ENCODE measurements around the gene DTNB. TPM values are rescaled to one million over a fixed set of nuclear protein-coding genes. Genes with fewer than 3 reads are reported as not detected.
"Not testable (repeated sequence)": the region's sequence is repeated elsewhere in the genome, so short reads cannot be mapped to it uniquely, and the experiment has no call there.

DTNB gene
- total RNA-seq, 1 donor from 2014 or later = 26.2 TPM

DNA sequence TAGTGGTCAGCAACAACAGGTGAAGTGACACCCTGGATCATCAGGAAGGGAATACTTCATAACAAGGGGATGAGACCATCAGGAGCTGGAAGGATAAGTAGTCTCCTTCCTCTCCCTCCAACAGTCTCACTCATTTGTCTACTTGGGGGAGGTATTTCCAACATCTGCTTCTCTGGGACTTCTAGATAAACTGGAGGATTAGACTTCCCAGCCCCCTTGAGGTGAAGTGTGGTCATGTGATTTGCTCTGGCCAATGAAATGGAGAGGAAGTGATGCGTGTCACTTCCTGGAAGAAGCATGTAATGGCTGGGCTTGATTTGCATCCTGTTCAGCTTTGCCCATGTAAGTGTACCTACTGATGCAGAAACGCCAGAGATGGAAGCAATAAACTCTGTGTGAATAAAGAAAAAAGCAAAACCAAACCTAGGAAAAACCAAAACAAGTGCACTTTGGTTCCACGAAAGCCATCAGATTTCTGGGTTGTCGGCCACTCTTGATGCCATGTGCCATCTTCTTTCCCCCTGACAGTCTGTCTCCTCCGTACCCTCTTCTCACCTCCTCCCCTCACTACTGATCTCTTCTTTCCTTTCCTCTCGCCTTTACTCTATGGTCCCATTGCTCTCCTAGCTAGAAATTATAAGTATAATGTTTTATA lies 255.5 kb downstream of the DTNB start:
- DNase-seq (ENCODE audit: low spot score) (no peak), ATAC-seq (no peak)
- intact Hi-C loops (cut with DNase I) = no loop called here

GRCh38 chr2:25416674-25417073 lies 256.7 kb downstream of the DTNB start:
- ATAC-seq (no peak), DNase-seq (ENCODE audit: low spot score) (no peak)
- intact Hi-C loops (cut with DNase I) = no loop called here

DNA sequence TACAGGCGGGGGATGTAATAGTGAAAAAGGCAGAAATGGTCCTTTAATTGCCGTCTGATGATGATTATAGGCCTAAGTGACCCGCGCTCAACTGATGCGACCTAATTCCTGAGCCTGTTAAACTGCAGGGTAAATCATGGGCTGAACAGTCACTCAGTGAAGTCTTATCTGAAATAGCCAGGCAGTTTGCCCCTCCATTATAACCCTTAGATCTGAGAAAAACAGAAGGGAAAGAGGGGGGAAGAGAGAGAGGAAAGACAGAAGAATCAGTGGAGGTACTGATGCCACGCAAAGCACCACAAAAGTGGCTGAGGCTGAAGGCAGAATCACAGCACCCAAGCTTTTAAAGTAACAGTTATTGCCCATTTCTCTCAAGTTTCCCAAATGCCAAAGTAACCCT lies 258.6 kb downstream of the DTNB start:
- ATAC-seq (no peak), DNase-seq (ENCODE audit: low spot score) (no peak)
- intact Hi-C loops (cut with DNase I) = no loop called here

- intact Hi-C loops (cut with DNase I); DNase-seq (ENCODE audit: low spot score); ATAC-seq: not testable (repeated sequence)
These were observed 260.0 kb downstream of the DTNB start for GRCh38 chr2:25413409-25413808.

- intact Hi-C loops (cut with DNase I) = no loop called here
- ATAC-seq (no peak), DNase-seq (ENCODE audit: low spot score) (no peak)
These were observed 261.6 kb downstream of the DTNB start for GRCh38 chr2:25411753-25412152.

DNA sequence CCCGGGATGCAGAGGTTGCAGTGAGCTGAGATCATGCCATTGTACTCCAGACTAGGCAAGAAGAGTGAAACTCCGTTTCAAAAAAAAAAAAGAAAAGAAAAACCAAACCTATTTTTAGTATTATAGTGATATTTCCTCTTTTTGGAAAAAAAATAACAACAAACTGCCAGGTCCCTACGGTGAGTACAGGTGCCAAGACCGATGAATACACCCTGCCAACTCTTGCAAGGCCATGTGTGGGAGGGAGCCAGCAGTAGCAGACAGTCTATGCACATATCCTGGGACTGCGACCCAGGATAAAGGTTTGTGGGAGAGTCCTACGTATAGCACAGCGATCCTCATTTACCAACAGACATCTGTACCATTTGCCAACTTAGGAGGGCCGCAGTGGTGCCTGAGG lies 262.1 kb downstream of the DTNB start:
- ATAC-seq = peak; percentile 36
- intact Hi-C loops (cut with DNase I) = no loop called here
- DNase-seq (ENCODE audit: low spot score) = no peak

DNA sequence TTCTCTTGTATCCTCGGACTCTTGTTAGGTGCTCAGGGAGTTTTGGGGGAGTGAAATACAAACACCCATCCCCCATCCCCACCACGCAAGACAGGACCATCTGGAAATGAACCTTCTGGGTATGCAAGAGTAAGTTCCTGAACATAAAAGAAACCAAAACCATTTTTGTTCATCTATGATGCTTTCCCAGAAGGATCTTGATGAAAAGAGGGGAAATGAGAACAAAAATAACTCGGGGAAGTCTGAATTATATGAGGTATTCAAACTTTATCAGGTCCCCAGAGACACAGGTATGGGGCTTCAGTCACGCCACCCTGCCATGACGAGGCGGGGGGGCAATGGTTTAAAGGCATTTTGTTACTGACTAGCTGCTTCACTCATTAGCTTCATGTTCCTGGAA lies 263.0 kb downstream of the DTNB start:
- DNase-seq (ENCODE audit: low spot score) (no peak), ATAC-seq (no peak)
- intact Hi-C loops (cut with DNase I) = no loop called here

DNA sequence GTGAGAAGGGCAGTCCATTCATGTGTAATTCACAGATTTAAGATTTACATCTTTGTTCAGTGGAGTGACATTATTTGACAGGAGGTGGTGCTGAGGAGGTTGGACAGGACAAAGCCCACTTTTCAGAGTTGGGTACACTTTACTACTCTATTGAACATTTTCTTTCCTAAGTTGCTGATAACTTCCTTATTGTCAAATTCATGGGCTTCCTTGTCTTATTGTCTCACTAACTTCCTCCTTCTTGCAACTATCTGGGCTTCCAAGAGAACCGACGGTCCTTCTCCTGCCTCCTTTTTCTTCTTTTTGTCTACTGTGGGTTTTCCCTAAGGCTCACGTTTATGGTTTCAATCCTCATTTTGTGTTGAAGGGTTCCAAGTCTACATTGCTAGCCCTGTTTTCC lies 263.9 kb downstream of the DTNB start:
- DNase-seq (ENCODE audit: low spot score) (no peak), ATAC-seq (no peak)
- intact Hi-C loops (cut with DNase I) = no loop called here

DNA sequence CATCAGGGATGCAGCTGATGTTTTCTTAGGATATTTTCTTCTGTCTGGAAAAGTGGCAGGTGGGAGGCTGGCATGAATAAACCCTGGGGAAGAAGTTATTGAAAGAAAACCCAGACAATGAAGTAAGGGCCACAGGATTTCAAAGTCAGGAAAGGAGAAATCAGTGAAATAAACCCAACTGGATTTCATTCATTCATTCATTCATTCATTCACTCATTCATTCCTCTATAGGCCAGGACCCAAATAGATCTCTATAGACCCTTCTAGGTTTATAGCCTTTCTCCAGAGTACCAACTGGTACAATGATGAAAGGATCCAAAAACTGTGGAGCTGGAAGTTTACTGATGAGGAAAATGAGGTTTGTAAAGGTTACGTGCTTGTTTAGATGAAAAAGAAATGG lies 264.3 kb downstream of the DTNB start:
- intact Hi-C loops (cut with DNase I) = no loop called here
- no peak for ATAC-seq
- no peak for DNase-seq (ENCODE audit: low spot score)

GRCh38 chr2:25405611-25406295 lies 267.6 kb downstream of the DTNB start:
- no peak for DNase-seq (ENCODE audit: low spot score)
- ATAC-seq = no peak
- intact Hi-C loops (cut with DNase I) = no loop called here

GRCh38 chr2:25403120-25403760 lies 270.1 kb downstream of the DTNB start:
- ATAC-seq; DNase-seq (ENCODE audit: low spot score); intact Hi-C loops (cut with DNase I): not testable (repeated sequence)

- ATAC-seq (no peak), DNase-seq (ENCODE audit: low spot score) (no peak)
- intact Hi-C loops (cut with DNase I) = no loop called here
These were observed 270.9 kb downstream of the DTNB start for GRCh38 chr2:25402477-25402876.

GRCh38 chr2:25401307-25402026 lies 271.9 kb downstream of the DTNB start:
- DNase-seq (ENCODE audit: low spot score) (no peak), ATAC-seq (no peak)
- intact Hi-C loops (cut with DNase I) = no loop called here

- ATAC-seq (no peak), DNase-seq (ENCODE audit: low spot score) (no peak)
- intact Hi-C loops (cut with DNase I) = no loop called here
These were observed 272.7 kb downstream of the DTNB start for GRCh38 chr2:25400576-25401216.

DNA sequence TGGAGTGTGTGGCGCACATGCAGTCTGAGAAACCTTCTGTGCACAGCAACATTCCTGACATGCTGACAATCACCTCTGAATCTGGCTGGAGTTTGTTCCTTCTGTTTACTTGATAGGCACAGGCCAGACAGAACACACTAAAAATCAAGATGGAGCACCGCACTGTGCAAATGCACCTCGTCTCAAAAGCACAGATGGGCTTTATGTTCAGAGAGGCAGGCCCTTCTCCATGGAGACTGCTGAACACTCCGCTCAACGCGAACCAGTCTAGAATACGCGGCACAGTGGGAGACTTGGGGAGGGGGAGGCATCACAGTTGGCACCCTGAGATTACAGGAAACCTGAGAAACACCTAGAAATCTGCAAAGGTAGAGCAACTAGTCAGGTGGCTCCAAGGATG lies 273.2 kb downstream of the DTNB start:
- DNase-seq (ENCODE audit: low spot score) (no peak), ATAC-seq (no peak)
- intact Hi-C loops (cut with DNase I) = no loop called here

GRCh38 chr2:25398534-25398933 lies 274.8 kb downstream of the DTNB start:
- DNase-seq (ENCODE audit: low spot score) (no peak), ATAC-seq (no peak)
- intact Hi-C loops (cut with DNase I) = no loop called here

DNA sequence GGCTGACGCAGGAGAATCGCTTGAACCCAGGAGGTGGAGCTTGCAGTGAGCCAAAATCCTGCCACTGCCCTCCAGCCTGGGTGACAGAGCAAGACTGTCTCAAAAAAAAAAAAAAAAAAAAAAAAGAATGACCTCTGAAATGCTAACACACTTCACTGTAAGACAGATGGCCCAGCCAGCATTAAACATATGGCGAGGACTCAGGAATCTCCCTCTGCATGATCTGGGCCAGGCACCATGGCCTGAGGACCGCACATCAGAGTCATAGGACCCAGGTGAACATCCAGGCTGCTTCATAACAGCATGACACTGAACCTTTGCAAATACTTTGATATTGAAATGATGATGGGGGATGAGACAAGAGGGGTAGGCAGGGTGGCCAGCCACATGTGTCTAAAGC lies 275.6 kb downstream of the DTNB start:
- ATAC-seq (no peak), DNase-seq (ENCODE audit: low spot score) (no peak)
- intact Hi-C loops (cut with DNase I) = no loop called here

DNA sequence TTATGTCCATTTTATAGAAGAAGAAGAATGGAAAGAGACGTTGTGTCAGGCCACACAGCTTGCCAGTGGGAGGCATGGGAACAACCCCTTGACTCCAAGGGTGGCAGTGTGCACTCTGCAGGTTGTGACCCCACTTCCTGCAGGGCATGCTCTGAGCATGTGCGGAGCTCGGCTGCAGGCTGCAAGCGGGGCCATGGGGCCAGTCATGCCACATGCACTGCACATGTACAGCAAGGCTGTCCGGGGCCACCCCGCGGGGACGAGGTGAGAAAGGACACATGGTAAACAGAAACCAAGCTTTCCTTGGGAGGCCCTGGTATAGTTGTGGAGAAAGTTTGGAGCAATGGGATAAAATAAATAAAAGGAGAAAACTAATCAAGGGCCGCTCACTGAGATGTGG lies 284.2 kb downstream of the DTNB start:
- no peak for ATAC-seq
- no peak for DNase-seq (ENCODE audit: low spot score)
- intact Hi-C loops (cut with DNase I) = no loop called here

DNA sequence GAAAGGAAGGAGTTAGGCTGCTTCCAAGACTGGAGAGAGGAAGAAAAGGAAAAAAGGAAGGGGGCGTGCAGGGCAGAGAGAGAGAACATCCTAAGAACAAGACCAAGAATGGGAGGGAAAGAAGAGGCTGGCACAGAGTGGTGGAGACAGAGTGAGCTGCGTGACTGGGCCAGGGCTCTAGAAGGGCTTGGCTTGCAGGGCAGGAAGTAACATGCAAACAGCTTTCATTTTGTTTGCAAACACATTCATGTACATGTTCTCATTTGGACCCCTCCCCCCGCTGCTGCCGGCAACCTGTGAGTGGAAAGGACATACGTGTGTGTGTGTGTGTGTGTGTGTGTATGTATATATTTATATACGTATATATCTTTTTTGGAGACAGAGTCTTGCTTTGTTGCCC lies 284.9 kb downstream of the DTNB start:
- intact Hi-C loops (cut with DNase I) = no loop called here

More for the DNA sequence above, 284.9 kb downstream of the DTNB start:
- ATAC-seq (no peak), DNase-seq (ENCODE audit: low spot score) (no peak)

Data from sciatic nerve (tissue), 2 donors.